HG03039 (cell line): ENCODE measurements around the gene ZNF688.
"Not testable (repeated sequence)": the region's sequence is repeated elsewhere in the genome, so short reads cannot be mapped to it uniquely, and the experiment has no call there.

Experiments used
- ATAC-seq: cut with Tn5 transposase; IDR thresholded peaks from one replicate; pipeline ENCODE4 v1.9.1; 2021; ENCODE audit warnings: mild to moderate bottlenecking, moderate library complexity; ENCODE audit not compliant: unreplicated experiment

ZNF688 gene

GRCh38 chr16:30557957-30558788 lies 13.3 kb downstream of the ZNF688 start, which contains the start of gene ZNF764:
Gene ZNF764 (minus strand): TSS chr16:30558374. CDS start chr16:30558182, 192 bp downstream.
- peak; percentile 81 for ATAC-seq

- ATAC-seq, result peak; percentile 2
Measured at GRCh38 chr16:30557707-30557956, 13.9 kb downstream of the ZNF688 start.

GRCh38 chr16:30556125-30556473 lies 15.4 kb downstream of the ZNF688 start:
- ATAC-seq, result no peak

- no peak for ATAC-seq
Measured at GRCh38 chr16:30555315-30556124, 16.0 kb downstream of the ZNF688 start.

- no peak for ATAC-seq
Measured at GRCh38 chr16:30554557-30555314, 16.8 kb downstream of the ZNF688 start.

- ATAC-seq, result no peak
Measured at GRCh38 chr16:30553393-30553899, 18.1 kb downstream of the ZNF688 start.

- ATAC-seq, result no peak
Measured at GRCh38 chr16:30552956-30553355, 18.6 kb downstream of the ZNF688 start.

GRCh38 chr16:30551781-30552180 lies 19.7 kb downstream of the ZNF688 start:
- ATAC-seq, result no peak

GRCh38 chr16:30548416-30549253 lies 22.9 kb downstream of the ZNF688 start:
- no peak for ATAC-seq

GRCh38 chr16:30546115-30546514 lies 25.4 kb downstream of the ZNF688 start:
- ATAC-seq, result no peak

- no peak for ATAC-seq
Measured at GRCh38 chr16:30543067-30543466, 28.4 kb downstream of the ZNF688 start.

GRCh38 chr16:30541502-30542329 lies 29.8 kb downstream of the ZNF688 start:
- no peak for ATAC-seq

GRCh38 chr16:30540916-30541464 lies 30.5 kb downstream of the ZNF688 start:
- not testable (repeated sequence) for ATAC-seq

GRCh38 chr16:30539986-30540526 lies 31.5 kb downstream of the ZNF688 start:
- ATAC-seq, result not testable (repeated sequence)

GRCh38 chr16:30539000-30539964 lies 32.2 kb downstream of the ZNF688 start:
- ATAC-seq, result no peak

- not testable (repeated sequence) for ATAC-seq
Measured at GRCh38 chr16:30536391-30537024, 35.0 kb downstream of the ZNF688 start.

- ATAC-seq, result no peak
Measured at GRCh38 chr16:30535777-30536190, 35.7 kb downstream of the ZNF688 start.
